Measurements from ENCODE around the gene LCE1A.
A peak's percentile ranks its signal among the peaks of the same experiment; 100 is the strongest.

LCE1A gene

GRCh38 chr1:152869808-152870419, 42.6 kb downstream of the LCE1A start:
- no peak for TF ChIP-seq ZFX (IDR thresholded peaks at IDR 0.05)
- TF ChIP-seq CTCF (conservative IDR thresholded peaks at IDR 0.05) = peak; percentile 91

GRCh38 chr1:152870831-152871730, 43.8 kb downstream of the LCE1A start:
- no peak overlapping the region for H3K27ac ChIP-seq
- TF ChIP-seq ZFX (IDR thresholded peaks at IDR 0.05) = no peak
- TF ChIP-seq CTCF (conservative IDR thresholded peaks at IDR 0.05) = peak; percentile 90

More at GRCh38 chr1:152869808-152870419, 42.6 kb downstream of the LCE1A start:
- H3K27ac ChIP-seq = no peak overlapping the region

GRCh38 chr1:152871731-152872126, 44.5 kb downstream of the LCE1A start:
- no peak overlapping the region for H3K27ac ChIP-seq
- TF ChIP-seq ZFX (IDR thresholded peaks at IDR 0.05) (no peak), CTCF (conservative IDR thresholded peaks at IDR 0.05) (no peak; the same call in 1 of the 2 replicates)

GRCh38 chr1:152873495-152873894, 46.2 kb downstream of the LCE1A start:
- no peak for TF ChIP-seq ZFX (IDR thresholded peaks at IDR 0.05)

GRCh38 chr1:152876827-152877226, 49.6 kb downstream of the LCE1A start:
- no peak overlapping the region for H3K27ac ChIP-seq
- TF ChIP-seq ZFX (IDR thresholded peaks at IDR 0.05) (no peak), CTCF (conservative IDR thresholded peaks at IDR 0.05) (no peak)

More at GRCh38 chr1:152873495-152873894, 46.2 kb downstream of the LCE1A start:
- no peak overlapping the region for H3K27ac ChIP-seq

Measured in C4-2B (cell line).